ENCODE results near the gene THAP3.

Gene THAP3

DNA sequence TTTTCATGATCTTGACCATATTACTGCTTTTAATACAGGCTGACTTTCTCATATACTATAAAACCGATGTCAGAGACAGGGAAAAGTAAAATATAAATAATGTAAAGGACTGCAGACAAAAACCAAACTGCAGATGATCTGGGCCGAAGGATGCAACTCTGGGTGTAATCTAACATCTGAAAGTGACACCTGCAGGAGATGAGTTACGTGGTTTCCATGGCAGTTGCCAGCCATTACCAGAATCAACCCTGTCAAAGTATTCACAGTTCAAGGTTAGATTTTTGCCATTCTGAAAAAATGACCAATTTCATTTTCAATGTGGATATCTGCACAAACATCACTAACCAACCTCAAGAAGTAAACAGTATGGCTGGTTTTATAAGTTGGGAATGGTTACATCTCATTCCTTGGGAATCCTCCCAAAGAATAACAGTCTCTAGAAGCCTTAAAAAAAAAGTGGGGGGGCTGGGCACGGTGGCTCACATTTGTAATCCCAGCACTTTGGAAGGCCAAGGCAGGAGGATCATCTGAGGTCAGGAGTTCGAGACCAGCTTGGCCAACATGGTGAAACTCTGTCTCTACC is 49.2 kb downstream of the THAP3 start:
- Histone ChIP-seq H3K4me2 (ENCODE audit: low read length) (no peak overlapping the region), H3K36me3 (ENCODE audit: insufficient read depth, low read length) (peaks cover 55% of the 10 kb centered on the region), H3K27me3 (ENCODE audit: insufficient read depth, low read length) (no peaks in the 10 kb centered on the region), H3F3A (ENCODE audit: insufficient read depth, low read length) (no peaks in the 10 kb centered on the region), H3K9me2 (ENCODE audit: low read depth, low read length) (no peaks in the 10 kb centered on the region), H3K9me3 (ENCODE audit: low read length) (no peaks in the 10 kb centered on the region), H3K9ac (ENCODE audit: low read length) (no peak overlapping the region), H3K4me3 (ENCODE audit: low read depth, low read length, poor library complexity, severe bottlenecking) (no peak overlapping the region), H2AFZ (ENCODE audit: low read length) (no peak overlapping the region), H3K79me2 (ENCODE audit: insufficient read depth, low read length) (no peaks in the 10 kb centered on the region), H3K27ac (ENCODE audit: low read depth, low read length, poor library complexity, severe bottlenecking) (no peak overlapping the region), H3K4me1 (ENCODE audit: insufficient read depth, low read length, severe bottlenecking) (no peaks in the 10 kb centered on the region), H4K20me1 (ENCODE audit: insufficient read depth, low read length) (no peaks in the 10 kb centered on the region)
- no peak for TF ChIP-seq EZH2 (IDR thresholded peaks at IDR 0.05; ENCODE audit: borderline replicate concordance, low read length)
- TF ChIP-seq, protein P1, sequence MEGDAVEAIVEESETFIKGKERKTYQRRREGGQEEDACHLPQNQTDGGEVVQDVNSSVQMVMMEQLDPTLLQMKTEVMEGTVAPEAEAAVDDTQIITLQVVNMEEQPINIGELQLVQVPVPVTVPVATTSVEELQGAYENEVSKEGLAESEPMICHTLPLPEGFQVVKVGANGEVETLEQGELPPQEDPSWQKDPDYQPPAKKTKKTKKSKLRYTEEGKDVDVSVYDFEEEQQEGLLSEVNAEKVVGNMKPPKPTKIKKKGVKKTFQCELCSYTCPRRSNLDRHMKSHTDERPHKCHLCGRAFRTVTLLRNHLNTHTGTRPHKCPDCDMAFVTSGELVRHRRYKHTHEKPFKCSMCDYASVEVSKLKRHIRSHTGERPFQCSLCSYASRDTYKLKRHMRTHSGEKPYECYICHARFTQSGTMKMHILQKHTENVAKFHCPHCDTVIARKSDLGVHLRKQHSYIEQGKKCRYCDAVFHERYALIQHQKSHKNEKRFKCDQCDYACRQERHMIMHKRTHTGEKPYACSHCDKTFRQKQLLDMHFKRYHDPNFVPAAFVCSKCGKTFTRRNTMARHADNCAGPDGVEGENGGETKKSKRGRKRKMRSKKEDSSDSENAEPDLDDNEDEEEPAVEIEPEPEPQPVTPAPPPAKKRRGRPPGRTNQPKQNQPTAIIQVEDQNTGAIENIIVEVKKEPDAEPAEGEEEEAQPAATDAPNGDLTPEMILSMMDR (IDR thresholded peaks at IDR 0.05; ENCODE audit: low read length) = no peak

DNA sequence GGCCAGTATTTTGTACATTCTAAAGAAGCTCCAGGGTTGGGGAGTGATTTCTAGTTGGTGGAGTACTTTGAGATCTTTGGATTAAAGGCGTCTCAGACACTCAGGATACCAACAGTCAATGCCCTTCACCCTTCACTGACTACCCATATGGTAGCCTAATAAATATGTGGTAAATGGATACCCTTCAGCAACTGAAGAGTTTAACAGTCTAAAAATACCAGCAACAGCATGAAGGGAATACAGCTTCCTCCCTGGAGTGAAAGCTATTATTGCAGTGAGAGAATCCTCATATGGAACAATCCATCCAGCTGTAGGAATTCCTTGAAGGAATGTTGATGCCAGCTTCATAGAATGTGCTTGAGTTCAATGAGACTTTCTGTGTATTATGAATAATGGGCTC is 50.1 kb downstream of the THAP3 start:
- no peak overlapping the region for H3K27ac ChIP-seq (ENCODE audit: low read depth, low read length, poor library complexity, severe bottlenecking)
- no peaks in the 10 kb centered on the region for H3K79me2 ChIP-seq (ENCODE audit: insufficient read depth, low read length)
- H3K9me3 ChIP-seq (ENCODE audit: low read length) = no peaks in the 10 kb centered on the region
- no peak for TF ChIP-seq EZH2 (IDR thresholded peaks at IDR 0.05; ENCODE audit: borderline replicate concordance, low read length)
- TF ChIP-seq, protein P1 (IDR thresholded peaks at IDR 0.05; ENCODE audit: low read length) = no peak
- no peak overlapping the region for H3K4me2 ChIP-seq (ENCODE audit: low read length)
- H3K27me3 ChIP-seq (ENCODE audit: insufficient read depth, low read length) = no peaks in the 10 kb centered on the region
- H2AFZ ChIP-seq (ENCODE audit: low read length) = no peak overlapping the region
- no peaks in the 10 kb centered on the region for H3K4me1 ChIP-seq (ENCODE audit: insufficient read depth, low read length, severe bottlenecking)
- H3F3A ChIP-seq (ENCODE audit: insufficient read depth, low read length) = no peaks in the 10 kb centered on the region
- H3K4me3 ChIP-seq (ENCODE audit: low read depth, low read length, poor library complexity, severe bottlenecking) = no peak overlapping the region
- H3K9ac ChIP-seq (ENCODE audit: low read length) = no peak overlapping the region
- peaks cover 64% of the 10 kb centered on the region for H3K36me3 ChIP-seq (ENCODE audit: insufficient read depth, low read length)
- H3K9me2 ChIP-seq (ENCODE audit: low read depth, low read length) = no peaks in the 10 kb centered on the region
- no peaks in the 10 kb centered on the region for H4K20me1 ChIP-seq (ENCODE audit: insufficient read depth, low read length)

DNA sequence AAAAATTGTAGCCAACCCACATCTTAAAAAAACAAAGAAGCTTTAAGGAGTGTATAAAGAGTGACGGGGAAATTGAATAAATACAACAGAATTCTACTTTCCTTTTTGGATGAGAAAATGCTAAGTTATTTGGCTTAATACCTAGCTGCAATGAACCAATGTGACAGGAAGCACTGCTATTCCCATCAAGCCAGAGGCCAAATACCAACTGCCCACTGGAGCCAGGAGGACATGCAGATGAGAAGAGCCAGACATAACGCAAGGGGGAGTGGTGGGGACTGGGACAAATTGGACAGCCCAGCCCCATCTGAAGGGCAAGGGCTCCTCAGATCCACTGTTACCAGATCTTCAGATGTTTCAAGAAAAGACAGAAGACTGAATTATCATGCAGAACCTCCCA is 51.3 kb downstream of the THAP3 start:
- no peak overlapping the region for H2AFZ ChIP-seq (ENCODE audit: low read length)
- peaks cover 69% of the 10 kb centered on the region for H3K36me3 ChIP-seq (ENCODE audit: insufficient read depth, low read length)
- H4K20me1 ChIP-seq (ENCODE audit: insufficient read depth, low read length) = no peaks in the 10 kb centered on the region
- H3K27me3 ChIP-seq (ENCODE audit: insufficient read depth, low read length) = no peaks in the 10 kb centered on the region
- H3F3A ChIP-seq (ENCODE audit: insufficient read depth, low read length) = no peaks in the 10 kb centered on the region
- H3K4me3 ChIP-seq (ENCODE audit: low read depth, low read length, poor library complexity, severe bottlenecking) = no peak overlapping the region
- no peak overlapping the region for H3K27ac ChIP-seq (ENCODE audit: low read depth, low read length, poor library complexity, severe bottlenecking)
- no peaks in the 10 kb centered on the region for H3K9me2 ChIP-seq (ENCODE audit: low read depth, low read length)
- no peak overlapping the region for H3K4me2 ChIP-seq (ENCODE audit: low read length)
- TF ChIP-seq EZH2 (IDR thresholded peaks at IDR 0.05; ENCODE audit: borderline replicate concordance, low read length) = no peak
- TF ChIP-seq, protein P1 (IDR thresholded peaks at IDR 0.05; ENCODE audit: low read length) = no peak
- H3K79me2 ChIP-seq (ENCODE audit: insufficient read depth, low read length) = no peaks in the 10 kb centered on the region
- H3K9ac ChIP-seq (ENCODE audit: low read length) = no peak overlapping the region
- no peaks in the 10 kb centered on the region for H3K4me1 ChIP-seq (ENCODE audit: insufficient read depth, low read length, severe bottlenecking)
- H3K9me3 ChIP-seq (ENCODE audit: low read length) = no peaks in the 10 kb centered on the region
